Prostate gland (tissue), 2 donors: Measurements from ENCODE around the gene CCNJL. TPM values are rescaled to one million over a fixed set of nuclear protein-coding genes. Genes with fewer than 3 reads are reported as not detected.

Source experiments
- DNase-seq: peaks from one replicate; pipeline ENCODE4 v3.0.0-alpha.2; 2019; ENCODE audit warnings: low spot score
- H3K27ac ChIP-seq, 2 donors: fragments of 200-600 bp; sonication (generic); 2 replicates each; pipeline ENCODE4 v1.5.1; 2017 to 2019
- H3K27me3 ChIP-seq: fragments of 200-600 bp; sonication (generic); replicated peaks from 2 replicates; pipeline ENCODE4 v1.5.1; 2019; ENCODE audit not compliant: insufficient read depth
- H3K36me3 ChIP-seq, 2 donors: fragments of 200-600 bp; sonication (generic); 1 replicate in 1 of 2; 2 replicates in 1 of 2; pipeline versions ENCODE4 v1.5.1 to v1.8.1; 2017 to 2019
- H3K4me1 ChIP-seq: fragments of 200-600 bp; sonication (generic); replicated peaks from 2 replicates; pipeline ENCODE4 v1.5.1; 2019
- H3K4me3 ChIP-seq, 2 donors: fragments of 200-600 bp; sonication (generic); 2 replicates each; pipeline ENCODE4 v1.5.1; 2017 to 2019
- H3K9me3 ChIP-seq: fragments of 200-600 bp; sonication (generic); 2 replicates; pipeline ENCODE4 v1.5.1; 2017
- POLR2A ChIP-seq: fragments of 450-650 bp; IDR thresholded peaks from one replicate; pipeline ENCODE4 v1.6.1; 2016; ENCODE audit warnings: antibody characterized with exemption, mild to moderate bottlenecking
- POLR2AphosphoS5 ChIP-seq: sonication (generic); formaldehyde crosslinking; IDR thresholded peaks from one replicate; pipeline ENCODE4 v1.6.1; 2017; ENCODE audit warnings: antibody characterized with exemption
- WGBS: methylation state at CpG from one replicate; pipeline ENCODE4 v1.1.5; 2018; 5-methylcytosine and 5-hydroxymethylcytosine counted together
- intact Hi-C: fragments of 100-400 bp; cut with DNase I; formaldehyde crosslinking; loops from one replicate; pipeline ENCODE4 v1.14.2; 2022
- total RNA-seq, 2 donors: library from RNA; depleted of rRNA; stranded (reverse); fragments of >200 nt; gene quantifications; one replicate each; pipeline ENCODE4 v1.1.0, GENCODE V29; 2016
- TF ChIP-seq, protein P1 (sequence below), 4 experiments: fragments of 200-600 bp in 2 of 4; fragments of 450-650 bp in 2 of 4; sonication (generic) in 2 of 4; IDR thresholded peaks; 1 replicate in 3 of 4; 2 replicates in 1 of 4; pipeline ENCODE4 v1.5.1; 2016 to 2019; ENCODE audit warnings: antibody characterized with exemption in 4 of 4, mild to moderate bottlenecking in 2 of 4, moderate library complexity in 2 of 4

Gene CCNJL
- total RNA-seq, 2 donors from 2014 or later, result 4.1 to 26.7 TPM

DNA sequence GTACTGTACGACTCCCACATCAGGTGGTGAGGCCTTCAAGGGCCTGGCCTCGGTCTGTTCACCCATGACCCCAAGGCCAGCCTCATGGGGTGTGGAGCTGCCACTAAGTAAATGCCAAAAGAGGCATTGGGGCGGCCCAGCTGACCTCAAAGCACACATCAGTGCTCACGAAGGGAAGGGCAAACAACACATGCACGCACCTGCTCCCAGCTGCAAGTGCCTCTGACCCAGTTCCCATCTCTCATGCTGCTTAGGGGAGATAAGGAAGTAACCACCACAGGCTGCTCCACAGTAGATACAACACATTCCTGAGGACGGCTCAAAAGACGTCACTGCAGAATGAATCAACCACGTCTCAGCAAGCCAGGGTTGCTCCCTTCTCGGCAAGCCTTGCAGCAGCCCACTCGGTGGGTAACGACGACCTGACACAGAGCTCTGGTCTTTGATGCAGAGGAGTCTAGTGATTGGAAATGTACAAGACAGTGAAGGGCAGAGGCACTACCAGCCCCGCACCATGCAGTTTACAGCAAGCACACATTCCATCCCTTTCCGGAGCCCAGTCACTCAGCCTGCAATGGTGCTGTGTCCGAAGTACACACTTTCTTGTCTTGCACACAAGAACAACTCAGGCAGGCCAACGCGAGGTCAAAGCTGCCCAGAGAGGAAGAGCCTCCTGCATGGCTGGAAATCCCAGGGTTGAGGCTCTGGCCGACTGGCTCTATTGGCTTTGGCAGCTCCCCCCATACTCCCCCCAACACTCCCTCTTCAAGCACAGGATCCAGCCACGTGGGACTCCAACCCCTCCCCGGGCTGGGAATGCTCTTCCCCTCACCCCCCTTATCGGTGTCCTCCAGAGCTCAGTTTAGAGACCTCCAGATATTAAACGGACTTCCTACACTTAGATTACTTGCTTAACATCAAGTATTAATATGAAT, 51.2 kb downstream of the CCNJL start:
- Histone ChIP-seq H3K27me3 (no peaks in the 10 kb centered on the region), H3K27ac (no peak overlapping the region), H3K4me1 (no peaks in the 10 kb centered on the region), H3K4me3 (no peak overlapping the region), H3K9me3 (no peaks in the 10 kb centered on the region), H3K36me3 (no peaks in the 10 kb centered on the region)
- intact Hi-C loops, result no loop called here
- no peak for DNase-seq
- 77% methylated on average over 22 of the region's 22 CpGs for WGBS
- TF ChIP-seq, protein P1, sequence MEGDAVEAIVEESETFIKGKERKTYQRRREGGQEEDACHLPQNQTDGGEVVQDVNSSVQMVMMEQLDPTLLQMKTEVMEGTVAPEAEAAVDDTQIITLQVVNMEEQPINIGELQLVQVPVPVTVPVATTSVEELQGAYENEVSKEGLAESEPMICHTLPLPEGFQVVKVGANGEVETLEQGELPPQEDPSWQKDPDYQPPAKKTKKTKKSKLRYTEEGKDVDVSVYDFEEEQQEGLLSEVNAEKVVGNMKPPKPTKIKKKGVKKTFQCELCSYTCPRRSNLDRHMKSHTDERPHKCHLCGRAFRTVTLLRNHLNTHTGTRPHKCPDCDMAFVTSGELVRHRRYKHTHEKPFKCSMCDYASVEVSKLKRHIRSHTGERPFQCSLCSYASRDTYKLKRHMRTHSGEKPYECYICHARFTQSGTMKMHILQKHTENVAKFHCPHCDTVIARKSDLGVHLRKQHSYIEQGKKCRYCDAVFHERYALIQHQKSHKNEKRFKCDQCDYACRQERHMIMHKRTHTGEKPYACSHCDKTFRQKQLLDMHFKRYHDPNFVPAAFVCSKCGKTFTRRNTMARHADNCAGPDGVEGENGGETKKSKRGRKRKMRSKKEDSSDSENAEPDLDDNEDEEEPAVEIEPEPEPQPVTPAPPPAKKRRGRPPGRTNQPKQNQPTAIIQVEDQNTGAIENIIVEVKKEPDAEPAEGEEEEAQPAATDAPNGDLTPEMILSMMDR (IDR thresholded peaks at IDR 0.05), result no peak
- no peak for TF ChIP-seq POLR2A
- TF ChIP-seq POLR2AphosphoS5, result no peak

- intact Hi-C loops, result no loop called here
- Histone ChIP-seq H3K27ac (no peak overlapping the region), H3K9me3 (no peaks in the 10 kb centered on the region), H3K36me3 (no peaks in the 10 kb centered on the region), H3K27me3 (no peaks in the 10 kb centered on the region), H3K4me3 (no peak overlapping the region), H3K4me1 (no peaks in the 10 kb centered on the region)
- TF ChIP-seq, protein P1 (IDR thresholded peaks at IDR 0.05), result no peak
- TF ChIP-seq POLR2AphosphoS5 (no peak), POLR2A (no peak)
- WGBS, result 94% methylated on average over 13 of the region's 14 CpGs
- DNase-seq, result no peak
Measured at GRCh38 chr5:160260006-160260775, 52.2 kb downstream of the CCNJL start.

GRCh38 chr5:160259341-160259740, 53.0 kb downstream of the CCNJL start:
- Histone ChIP-seq H3K27ac (no peak overlapping the region), H3K4me1 (no peaks in the 10 kb centered on the region), H3K36me3 (no peaks in the 10 kb centered on the region), H3K9me3 (no peaks in the 10 kb centered on the region), H3K4me3 (no peak overlapping the region), H3K27me3 (no peaks in the 10 kb centered on the region)
- intact Hi-C loops, result no loop called here
- 94% methylated on average over 7 of the region's 7 CpGs for WGBS
- TF ChIP-seq, protein P1 (IDR thresholded peaks at IDR 0.05), result no peak
- TF ChIP-seq POLR2A (no peak), POLR2AphosphoS5 (no peak)
- DNase-seq, result no peak

DNA sequence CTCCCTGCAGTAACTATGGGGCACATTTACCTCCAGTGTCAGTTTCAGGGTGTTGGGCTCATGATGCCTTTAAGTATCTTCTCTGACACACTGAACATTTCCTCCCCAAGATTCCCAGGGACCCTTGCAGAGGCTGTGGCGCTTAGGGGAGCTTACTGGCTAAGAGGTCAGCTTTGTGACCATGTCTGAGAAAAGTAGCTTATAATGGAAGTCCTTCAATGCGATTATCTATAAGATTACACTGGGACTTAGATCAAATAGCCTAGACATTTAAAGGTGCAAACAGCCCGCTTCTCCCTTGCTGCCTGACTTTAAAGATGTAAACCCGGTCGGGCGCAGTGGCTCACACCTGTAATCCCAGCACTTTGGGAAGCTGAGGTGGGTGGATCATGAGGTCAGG, 57.7 kb downstream of the CCNJL start:
- no peaks in the 10 kb centered on the region for H3K27me3 ChIP-seq
- H3K36me3 ChIP-seq, result no peaks in the 10 kb centered on the region
- WGBS, result 98% methylated on average over 6 of the region's 6 CpGs
- intact Hi-C loops, result no loop called here
- no peaks in the 10 kb centered on the region for H3K9me3 ChIP-seq
- no peak overlapping the region for H3K27ac ChIP-seq
- TF ChIP-seq, protein P1 (IDR thresholded peaks at IDR 0.05), result no peak
- TF ChIP-seq POLR2A (no peak), POLR2AphosphoS5 (no peak)
- H3K4me3 ChIP-seq, result no peak overlapping the region
- H3K4me1 ChIP-seq, result no peaks in the 10 kb centered on the region
- no peak for DNase-seq
